Hematopoietic multipotent progenitor cell treated with erythropoietin and hydrocortisone succinate and interleukin-3 and kit ligand, for 15 days (in vitro differentiated cells): ENCODE results near the gene HDAC11.
"Not testable (repeated sequence)": the region's sequence is repeated elsewhere in the genome, so short reads cannot be mapped to it uniquely, and the experiment has no call there.

Experiments used
- DNase-seq: peaks from one replicate; pipeline ENCODE4 v3.0.0-alpha.2; 2015; ENCODE audit warnings: low spot score

The HDAC11 gene

DNA sequence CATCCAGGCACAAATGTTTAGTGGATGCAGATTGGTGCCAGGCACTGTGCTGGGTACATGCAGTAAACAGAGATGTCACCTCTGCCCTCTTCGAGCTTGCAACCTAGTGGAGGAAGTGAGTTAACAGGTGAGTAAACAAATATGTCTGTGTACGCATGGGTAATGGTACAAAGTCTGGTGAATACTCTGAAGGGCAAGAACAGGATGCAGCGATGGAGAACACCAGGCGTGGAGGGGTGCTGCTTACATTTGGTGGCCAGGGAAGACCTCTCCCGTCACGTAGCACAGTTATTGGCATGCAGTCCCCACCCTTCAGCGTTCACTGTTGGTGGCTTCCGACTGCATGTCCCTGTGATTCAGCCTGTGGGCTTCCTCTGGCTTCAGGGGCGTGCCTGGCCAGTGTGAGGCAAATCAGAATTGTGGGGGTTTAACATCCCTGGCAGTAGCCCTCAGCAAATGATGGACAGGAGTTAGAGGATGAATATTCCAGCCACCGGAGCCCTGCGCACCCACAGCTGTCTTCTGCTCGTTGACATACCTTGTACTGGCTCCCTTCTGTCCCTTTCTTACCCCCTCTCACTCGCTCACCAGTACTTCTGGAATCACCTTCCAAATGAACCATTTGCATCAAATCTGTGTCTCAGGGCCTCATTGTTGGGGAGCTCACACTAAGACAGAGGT, 9.1 kb upstream of the HDAC11 start:
- no peak for DNase-seq

GRCh38 chr3:13472286-13472685, 7.8 kb upstream of the HDAC11 start:
- DNase-seq, result no peak

- no peak for DNase-seq
Observed at GRCh38 chr3:13473020-13473419, 7.1 kb upstream of the HDAC11 start.

DNA sequence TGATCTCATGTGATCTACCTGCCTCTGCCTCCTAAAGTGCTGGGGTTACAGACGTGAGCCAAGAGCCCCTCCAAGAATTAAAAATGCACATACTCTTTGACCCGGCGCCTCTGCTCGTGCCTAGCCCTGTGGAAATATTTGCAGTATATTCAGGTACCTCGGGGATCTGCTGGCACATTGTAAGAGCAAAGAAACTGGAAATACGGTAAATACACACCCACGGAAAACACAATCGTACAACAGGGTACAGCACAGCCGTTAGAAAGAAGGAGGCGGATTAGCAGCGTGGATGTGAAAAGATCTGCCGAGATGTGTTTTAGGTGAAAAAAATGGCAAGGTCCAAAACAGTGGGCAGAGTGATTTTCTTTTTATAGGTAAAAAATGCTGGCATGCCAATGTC, 6.1 kb upstream of the HDAC11 start:
- no peak for DNase-seq

GRCh38 chr3:13474776-13475303, 5.3 kb upstream of the HDAC11 start:
- DNase-seq, result no peak

DNA sequence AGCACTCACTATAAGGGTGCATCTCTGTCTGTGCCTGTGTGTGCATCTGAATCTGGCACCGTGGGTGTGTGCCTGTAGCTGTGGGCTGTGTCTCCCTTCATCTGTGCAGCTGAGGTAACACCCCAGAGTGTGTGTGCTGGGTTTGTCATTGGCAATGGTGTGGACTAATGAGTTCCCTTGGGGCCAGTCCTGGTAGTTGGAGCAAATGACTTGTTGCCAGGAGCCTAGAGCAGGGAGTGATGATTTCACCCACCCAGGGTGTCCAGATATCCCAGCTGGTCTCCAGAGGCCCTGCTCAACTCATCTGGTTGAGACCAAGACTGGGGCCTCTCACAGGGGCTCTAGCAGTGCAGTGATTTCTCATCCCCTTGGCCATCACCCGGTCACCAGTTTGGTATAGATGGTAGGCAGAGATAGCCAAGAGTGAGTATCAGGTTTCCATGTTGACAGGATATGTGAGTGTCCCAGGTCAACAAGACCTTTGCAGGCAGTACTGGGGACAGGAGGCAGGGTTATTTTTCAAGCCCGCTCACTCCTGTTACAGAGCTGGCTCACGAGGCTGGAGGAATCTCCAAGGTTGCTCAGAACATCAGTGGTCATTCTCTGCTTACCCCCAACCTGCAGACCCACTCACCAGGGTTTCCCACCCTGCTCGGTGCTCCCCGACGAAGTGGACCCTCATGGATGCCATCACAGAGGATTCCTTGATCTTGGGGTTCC, 4.1 kb upstream of the HDAC11 start:
- no peak for DNase-seq

DNA sequence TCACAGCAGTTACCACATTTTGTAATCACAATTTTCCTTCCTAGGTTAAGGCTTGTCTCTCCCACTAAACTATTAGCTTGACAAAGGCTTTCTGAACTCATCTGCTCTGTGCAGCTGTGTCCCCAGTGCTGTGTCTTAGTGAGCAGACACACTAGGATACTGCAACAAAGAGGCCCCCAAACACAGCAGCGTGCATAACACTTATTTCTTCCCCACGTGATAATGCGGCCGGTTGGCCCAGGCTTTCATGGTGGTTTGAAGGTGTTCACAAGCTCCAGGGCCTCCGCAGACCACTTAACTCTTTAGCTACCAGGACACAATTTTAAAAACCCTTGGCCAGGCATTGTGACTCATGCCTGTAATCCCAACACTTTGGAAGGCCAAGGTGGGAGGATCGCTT, 2.2 kb upstream of the HDAC11 start:
- no peak for DNase-seq

- DNase-seq, result peak; percentile 49
Observed at GRCh38 chr3:13479332-13479581, 849 bp upstream of the HDAC11 start.

DNA sequence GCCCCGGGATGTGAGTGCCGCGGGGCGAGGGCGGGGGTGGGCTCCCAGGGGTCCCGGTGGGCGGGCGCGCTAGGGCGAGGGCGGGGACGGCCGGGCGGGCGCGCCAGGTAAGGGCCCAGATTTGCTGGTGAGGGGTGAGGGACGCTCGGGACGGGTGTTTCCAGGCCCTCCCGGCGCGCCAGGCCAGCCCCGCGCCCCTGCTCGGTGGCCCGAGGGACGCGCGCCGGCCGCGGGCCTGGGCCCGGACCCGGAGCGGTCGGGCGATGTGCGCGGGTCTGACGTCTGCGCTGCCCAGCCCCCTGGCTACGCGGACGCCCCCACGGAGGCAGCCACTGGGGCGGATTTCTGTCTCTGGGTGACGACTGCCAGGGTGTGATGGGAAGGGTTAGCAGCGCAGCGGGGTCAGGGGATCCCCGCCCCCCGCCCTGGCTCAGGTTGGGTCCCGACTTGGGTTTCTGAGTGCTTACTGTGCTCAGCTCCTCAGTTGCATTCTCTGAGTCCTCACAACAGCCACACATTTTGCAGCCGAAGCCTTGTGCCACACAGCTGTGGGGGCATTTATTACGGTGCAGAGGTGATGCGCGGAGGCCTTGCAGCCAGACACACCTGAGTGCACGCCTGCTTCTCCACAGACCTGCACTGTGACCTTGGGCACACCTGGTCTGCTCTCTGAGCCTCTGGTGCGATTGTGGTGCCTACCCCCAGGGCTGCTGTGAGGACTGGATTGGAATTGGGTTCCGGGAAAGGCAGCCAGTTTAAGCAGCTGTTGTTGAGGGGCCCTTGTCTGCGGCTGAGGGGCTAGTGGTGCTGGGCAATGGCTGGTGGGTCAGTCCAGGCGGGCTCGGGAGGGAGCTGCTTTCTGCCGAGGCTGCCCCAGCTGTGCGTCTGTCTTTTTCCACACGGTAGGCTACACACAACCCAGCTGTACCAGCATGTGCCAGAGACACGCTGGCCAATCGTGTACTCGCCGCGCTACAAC, 523 bp downstream of the HDAC11 start:
- no peak for DNase-seq

GRCh38 chr3:13482106-13482690, 2.1 kb downstream of the HDAC11 start:
- no peak for DNase-seq

DNA sequence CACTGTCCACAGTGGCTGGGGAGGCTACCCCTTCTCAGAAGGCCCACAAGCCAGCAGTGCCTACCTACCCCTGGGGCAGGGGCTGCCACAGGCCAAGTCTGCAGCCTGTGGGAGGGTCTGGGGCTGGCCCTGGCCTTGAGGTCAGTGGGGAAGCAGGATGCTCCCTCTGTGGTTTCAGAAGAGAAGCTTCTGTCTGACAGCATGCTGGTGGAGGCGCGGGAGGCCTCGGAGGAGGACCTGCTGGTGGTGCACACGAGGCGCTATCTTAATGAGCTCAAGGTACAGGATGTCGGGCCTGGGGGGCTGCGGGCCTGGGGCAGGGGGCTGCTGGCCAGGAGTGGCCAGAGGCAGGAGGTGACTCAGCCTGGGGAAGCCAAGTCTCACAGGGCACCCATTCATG, 3.2 kb downstream of the HDAC11 start:
- DNase-seq, result no peak

DNA sequence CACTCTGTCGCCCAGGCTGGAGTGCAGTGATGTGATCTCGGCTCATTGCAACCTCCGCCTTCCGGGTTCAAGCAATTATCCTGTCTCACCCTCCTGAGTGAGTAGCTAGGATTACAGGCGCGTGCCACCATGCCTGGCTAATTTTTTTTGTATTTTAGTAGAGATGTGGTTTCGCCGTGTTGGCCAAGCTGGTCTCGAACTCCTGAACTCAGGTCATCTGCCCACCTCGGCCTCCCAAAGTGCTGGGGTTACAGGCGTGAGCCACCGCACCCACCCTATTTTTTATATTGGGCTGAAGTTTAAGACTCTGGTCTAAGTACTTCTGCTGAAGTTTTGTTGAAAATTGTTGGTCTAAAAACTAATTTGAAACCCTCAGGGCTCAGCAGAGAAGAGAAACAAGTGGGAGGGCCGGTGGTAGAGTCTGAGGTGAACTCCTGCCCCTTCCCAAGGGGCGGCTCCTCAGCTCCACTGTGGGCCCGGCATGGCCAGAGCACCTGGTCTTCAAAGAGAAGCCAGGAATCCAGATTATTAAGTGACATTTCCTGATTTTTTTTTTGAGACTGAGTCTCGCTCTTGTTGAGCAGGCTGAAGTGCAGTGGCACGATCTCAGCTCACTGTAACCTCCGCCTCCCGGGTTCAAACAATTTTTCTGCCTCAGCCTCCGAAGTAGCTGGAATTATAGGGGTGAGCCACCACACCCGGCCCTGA, 4.0 kb downstream of the HDAC11 start:
- DNase-seq, result no peak

GRCh38 chr3:13484851-13485590, 4.9 kb downstream of the HDAC11 start:
- peak; percentile 88 for DNase-seq

- not testable (repeated sequence) for DNase-seq
Observed at GRCh38 chr3:13485630-13486562, 5.8 kb downstream of the HDAC11 start.

DNA sequence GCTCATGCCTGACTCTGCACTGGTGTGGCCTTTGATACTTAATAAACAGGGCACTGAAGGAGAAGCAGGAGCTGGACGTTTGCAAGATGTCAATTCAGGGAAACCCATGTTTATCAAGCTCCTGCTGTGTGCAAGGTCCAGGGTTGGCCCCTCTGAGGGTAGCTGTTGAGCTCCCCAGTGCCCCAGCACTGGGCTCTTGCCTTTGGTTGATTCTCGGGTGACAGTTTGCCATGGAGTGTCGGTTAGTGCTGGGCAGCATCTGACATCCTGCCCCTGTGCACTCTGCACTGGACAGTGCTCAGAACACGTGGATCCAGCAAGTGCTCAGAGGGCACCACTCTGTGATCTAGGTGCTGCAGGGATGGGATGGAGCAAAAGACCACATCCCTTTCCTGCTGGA, 7.3 kb downstream of the HDAC11 start:
- DNase-seq, result no peak

- DNase-seq, result no peak
Observed at GRCh38 chr3:13491206-13491974, 11.3 kb downstream of the HDAC11 start.

DNA sequence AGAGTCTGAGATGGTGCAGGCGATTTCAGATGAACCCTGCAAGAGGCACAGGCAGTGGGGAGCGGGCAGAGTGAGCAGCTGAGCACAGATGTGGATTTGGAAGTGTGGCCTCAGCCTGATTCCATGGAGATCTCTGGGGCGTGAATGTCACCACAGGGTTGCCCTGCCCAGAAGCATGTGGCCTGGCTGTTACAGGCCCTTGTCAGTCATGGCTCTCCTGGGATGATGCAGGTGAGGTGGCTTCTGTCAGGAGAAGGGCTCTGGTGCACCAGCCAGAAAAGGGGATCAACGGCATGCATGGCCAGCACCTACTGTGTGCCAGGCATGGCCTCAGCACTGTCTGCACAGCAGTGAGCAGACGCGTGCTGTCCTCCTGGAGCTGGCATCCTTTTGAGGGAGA, 11.9 kb downstream of the HDAC11 start:
- no peak for DNase-seq

DNA sequence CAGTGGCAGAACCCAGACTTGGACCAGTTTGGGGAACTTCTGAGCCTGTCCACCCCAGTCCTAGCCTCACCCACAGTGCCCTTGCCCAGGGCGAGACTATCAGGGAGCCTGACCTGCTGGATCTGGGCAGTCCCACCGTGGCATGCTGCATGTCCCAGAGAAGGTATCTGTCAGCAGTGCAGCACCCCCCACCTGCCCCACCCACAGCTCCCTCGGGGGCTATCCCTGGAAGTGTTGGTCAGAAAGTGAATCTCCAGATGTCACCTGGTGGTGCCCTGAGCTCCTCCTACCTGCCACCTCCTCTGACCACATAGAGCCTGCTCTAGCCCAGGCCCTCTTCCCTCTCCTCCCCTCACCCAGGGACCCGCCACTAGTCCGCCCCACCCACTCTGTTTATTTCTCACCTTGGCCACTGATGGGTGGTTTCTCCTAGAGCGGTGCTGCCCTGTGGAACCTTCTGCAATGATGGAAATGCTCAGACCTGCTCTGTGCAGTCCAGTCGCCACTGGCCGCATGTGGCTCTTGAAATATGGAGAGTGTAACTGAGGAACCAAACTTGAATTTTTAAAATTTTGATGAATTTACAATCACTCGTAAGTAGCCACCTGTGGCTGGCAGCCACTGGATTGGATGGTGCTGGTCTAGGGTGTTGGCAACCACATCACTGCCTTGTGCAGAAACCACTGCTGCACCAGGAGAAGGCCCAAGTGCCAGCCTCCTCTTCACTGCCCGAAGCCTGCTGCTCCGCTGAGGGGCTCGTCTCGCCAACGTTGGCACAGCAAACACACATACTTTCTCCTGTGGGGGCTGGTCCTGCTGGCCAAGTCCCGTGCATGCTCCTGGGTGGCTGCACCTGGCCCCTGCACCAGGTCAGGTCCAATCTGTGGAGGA, 13.1 kb downstream of the HDAC11 start:
- no peak for DNase-seq
